ENCODE data around the gene CSKMT.
"Not testable (repeated sequence)": the region's sequence is repeated elsewhere in the genome, so short reads cannot be mapped to it uniquely, and the experiment has no call there.

Gene CSKMT

DNA sequence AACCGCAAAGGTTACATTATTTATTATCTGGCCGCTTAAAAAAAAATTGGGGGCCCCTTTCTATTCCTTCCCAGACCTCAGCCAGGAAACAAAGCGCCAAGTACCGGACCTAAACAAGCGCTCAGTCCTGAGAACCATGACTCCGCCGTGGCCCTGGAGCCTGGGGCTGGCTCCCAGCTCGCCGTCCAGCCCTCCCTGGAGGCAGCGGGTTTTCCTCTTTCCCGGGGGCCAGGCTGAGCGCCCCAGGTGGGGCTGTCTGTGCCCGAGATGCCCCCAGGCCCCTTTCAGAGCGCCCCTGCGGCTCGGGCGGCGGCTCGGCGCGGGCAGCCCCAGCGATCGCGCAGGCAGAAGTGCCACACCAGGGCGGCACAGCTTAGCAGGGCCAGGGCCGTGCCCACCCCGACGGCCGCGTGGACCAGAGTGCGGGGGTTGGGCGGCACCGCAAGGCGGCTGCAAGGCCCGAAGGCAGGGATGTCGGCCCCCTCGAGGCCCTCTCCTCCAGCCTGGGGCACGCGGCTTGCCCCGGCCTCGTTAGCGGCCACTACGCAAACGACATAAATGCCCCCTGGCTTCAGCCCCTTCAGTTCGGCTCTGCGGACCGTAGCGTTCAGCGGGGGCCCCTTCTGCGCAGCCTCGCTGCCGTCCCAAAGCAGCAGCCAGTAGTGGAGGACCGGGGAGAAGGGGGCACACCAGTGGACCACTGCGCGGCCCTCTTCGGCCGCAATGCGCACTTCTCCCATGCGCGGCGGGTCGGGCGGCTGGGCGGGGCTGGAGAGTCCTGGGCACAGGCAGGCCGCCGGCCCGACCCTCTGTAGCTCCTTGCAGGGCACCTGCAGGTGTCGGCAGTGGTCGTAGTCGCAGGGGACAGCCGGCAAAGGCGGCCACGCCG lies 22.6 kb downstream of the CSKMT start:
- no peak overlapping the region for H3K27ac Mint-ChIP-seq
- no peaks in the 10 kb centered on the region for H3K4me1 Mint-ChIP-seq
- H3K9me3 Mint-ChIP-seq = no peaks in the 10 kb centered on the region
- peaks cover 18% of the 10 kb centered on the region for H3K36me3 Mint-ChIP-seq
- H3K27me3 Mint-ChIP-seq = peaks cover 29% of the 10 kb centered on the region
- H3K4me3 Mint-ChIP-seq = no peak overlapping the region
- no peak for DNase-seq
- CTCF ChIA-PET = interaction anchor here (0.6 to 0.8 kb wide), 2 partner anchors 95 to 198 kb away, joined by 3 to 5 read pairs; no protein-coding TSS in a partner anchor

DNA sequence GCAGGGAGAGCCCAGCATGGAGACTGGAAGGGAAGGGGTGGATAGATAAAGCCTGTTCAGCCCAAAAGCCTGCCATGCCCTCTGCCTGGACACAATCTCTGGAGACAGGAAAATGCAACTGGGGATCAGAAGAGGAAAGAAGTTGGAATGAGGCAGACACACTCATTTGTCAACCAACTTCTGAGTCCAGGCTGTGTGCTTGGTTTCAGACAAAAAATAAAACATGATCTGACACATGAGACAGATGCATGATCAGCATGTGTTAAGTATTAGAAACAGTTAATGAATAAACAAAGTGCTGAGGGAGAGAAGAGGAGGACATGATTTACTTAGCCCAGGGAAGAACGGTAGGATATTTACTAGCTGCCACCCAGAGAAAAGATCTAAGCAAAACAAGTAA lies 23.4 kb downstream of the CSKMT start:
- Mint-ChIP-seq H3K4me3 (no peak overlapping the region), H3K27ac (no peak overlapping the region), H3K4me1 (no peaks in the 10 kb centered on the region), H3K27me3 (peaks cover 29% of the 10 kb centered on the region), H3K36me3 (peaks cover 20% of the 10 kb centered on the region), H3K9me3 (no peaks in the 10 kb centered on the region)
- DNase-seq = no peak
- CTCF ChIA-PET = interaction anchor here (0.6 to 2.1 kb wide), 5 partner anchors 8 to 199 kb away, joined by 3 to 11 read pairs (median 4); partner anchors contain the start of gene MTA2

DNA sequence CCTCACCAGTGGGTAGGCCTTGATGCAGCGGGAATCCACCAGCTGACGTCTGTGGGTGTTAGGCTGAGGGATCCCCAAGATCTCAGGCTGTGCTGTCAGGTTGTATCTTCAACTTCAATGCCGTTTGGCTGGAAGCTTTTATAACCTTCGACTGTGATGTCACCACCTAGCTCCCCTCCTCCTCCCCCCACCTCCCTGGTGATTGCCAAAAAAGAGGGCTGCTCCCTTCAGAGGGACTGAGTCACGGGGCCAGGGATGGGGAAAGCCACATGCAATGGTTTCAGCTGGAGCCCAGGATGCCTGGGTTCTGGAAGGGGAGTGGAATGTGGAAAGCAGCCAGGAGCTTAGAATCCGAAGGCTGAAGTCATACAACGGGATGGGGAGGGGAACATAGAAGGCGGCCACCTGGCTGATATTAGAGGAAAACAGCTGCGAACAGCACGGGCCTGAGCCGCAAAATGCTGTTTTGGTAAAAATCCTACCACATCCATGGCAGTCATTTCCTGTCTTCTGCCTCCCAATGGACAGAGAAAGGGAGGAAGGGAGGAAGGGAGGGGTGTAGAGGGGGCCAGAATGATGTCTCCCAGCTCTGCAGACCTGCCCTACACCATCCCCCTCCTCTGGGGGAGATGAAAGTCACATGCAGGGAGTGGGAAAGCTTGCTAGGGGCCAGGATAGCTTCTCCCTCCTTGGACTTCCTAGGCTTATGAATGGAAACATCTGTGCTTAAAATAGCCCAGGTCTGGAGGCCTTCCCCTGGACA lies 24.5 kb downstream of the CSKMT start, which contains the start of gene LRRN4CL:
Gene LRRN4CL, minus strand, starts transcription at position 110 of the 763 bp plus-strand sequence. CDS start 1,022 bp downstream, outside the sequence.
- Mint-ChIP-seq H3K27ac (no peak within 1 kb of the TSS), H3K4me3 (no peak within 1 kb of the TSS), H3K27me3 (peaks cover 29% of the 10 kb centered on the region), H3K4me1 (peaks cover under 1% of the 10 kb centered on the region), H3K9me3 (no peaks in the 10 kb centered on the region), H3K36me3 (peaks cover 23% of the 10 kb centered on the region)
- CTCF ChIA-PET = interaction anchor here (1.0 to 2.1 kb wide), 5 partner anchors 9 to 129 kb away, joined by 3 to 11 read pairs (median 4); partner anchors contain the start of gene MTA2
- no peak for DNase-seq

DNA sequence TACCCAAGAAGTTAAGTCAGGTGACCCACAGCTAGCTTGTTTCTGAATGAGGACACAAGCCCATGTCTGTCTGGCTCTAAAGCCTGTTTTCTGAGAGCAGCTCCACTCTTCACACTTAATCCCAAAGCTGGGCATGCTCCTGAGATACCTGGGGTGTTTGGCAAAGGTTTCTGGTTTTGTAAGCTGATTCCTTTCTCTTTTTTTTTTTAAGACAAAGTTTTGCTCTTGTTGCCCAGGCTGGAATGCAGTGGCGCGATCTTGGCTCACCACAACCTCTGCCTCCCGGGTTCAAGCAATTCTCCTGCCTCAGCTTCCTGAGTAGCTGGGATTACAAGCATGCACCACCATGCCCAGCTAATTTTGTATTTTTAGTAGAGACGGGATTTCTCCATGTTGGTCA lies 28.5 kb downstream of the CSKMT start:
- not testable (repeated sequence) for H3K4me3 Mint-ChIP-seq
- peaks cover 25% of the 10 kb centered on the region for H3K36me3 Mint-ChIP-seq

DNA sequence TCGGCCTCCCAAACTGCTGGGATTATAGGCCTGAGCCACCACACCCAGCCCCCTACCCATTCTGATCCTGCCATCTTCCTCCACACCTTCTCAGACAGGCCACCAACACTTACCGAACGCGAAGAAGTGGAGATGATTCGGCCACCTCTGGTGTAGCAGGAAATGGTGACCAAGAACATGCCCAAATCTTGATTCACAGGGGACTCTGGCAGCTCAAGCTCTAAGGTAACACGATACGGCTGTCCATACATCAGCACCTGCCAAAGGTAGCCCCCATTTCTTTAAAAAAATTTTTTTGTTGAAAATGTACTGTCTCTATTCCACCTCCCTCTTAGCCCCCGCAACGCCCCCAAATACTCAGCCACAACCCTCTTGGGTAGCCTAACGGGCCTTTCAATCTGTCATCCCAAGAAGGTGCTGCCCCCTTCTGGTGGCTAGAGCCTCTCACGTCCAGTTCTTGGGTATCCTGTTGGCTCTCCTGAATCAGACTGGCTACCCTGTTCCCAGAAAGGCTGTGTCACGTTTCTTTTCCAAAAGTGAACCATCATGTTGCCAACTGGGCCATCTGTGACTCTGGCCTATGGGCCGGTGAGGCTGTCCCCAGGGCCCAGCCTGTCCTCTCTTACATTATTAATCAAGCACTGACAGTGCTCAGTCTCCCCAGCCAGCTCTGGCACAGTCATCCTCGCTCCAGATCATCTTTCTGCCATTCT lies 29.5 kb downstream of the CSKMT start:
- H3K36me3 Mint-ChIP-seq = peaks cover 23% of the 10 kb centered on the region
- no peaks in the 10 kb centered on the region for H3K9me3 Mint-ChIP-seq
- CTCF ChIA-PET = interaction anchor here (0.6 to 4.4 kb wide), 29 partner anchors 9 to 876 kb away, joined by 3 to 40 read pairs (median 4); partner anchors contain the start of genes B3GAT3, BSCL2, C11orf98 and CSKMT
- no peak overlapping the region for H3K4me3 Mint-ChIP-seq
- H3K27me3 Mint-ChIP-seq = no peaks in the 10 kb centered on the region
- peaks cover 6% of the 10 kb centered on the region for H3K4me1 Mint-ChIP-seq
- peak; percentile 86 for DNase-seq
- H3K27ac Mint-ChIP-seq = peak overlapping the region; percentile 33

More for the DNA sequence above, 28.5 kb downstream of the CSKMT start:
- not testable (repeated sequence) for H3K27me3 Mint-ChIP-seq, H3K27ac Mint-ChIP-seq, DNase-seq, H3K4me1 Mint-ChIP-seq, H3K9me3 Mint-ChIP-seq
- CTCF ChIA-PET = interaction anchor here (0.6 to 4.4 kb wide), 20 partner anchors 10 to 293 kb away, joined by 3 to 40 read pairs (median 5); partner anchors contain the start of genes BSCL2, GNG3, LBHD1 and MTA2

DNA sequence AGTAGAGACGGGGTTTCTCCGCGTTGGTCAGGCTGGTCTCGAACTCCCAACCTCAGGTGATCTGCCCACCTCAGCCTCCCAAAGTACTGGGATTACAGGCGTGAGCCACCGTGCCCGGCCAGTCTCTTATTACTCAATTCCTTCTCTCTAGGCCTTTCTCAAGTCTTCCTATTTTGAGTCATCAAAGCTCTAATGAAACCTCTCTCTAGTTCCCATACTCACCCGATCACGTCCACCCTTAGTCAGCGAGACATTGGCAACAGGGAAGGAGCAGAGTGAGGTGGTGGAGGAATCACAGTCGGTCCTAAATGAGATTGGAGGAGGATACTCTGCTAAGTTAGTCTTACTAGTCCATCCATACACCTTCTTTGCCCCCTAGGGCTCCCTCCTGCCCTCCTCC lies 37.1 kb downstream of the CSKMT start:
- H3K27me3 Mint-ChIP-seq = no peaks in the 10 kb centered on the region
- no peak overlapping the region for H3K4me3 Mint-ChIP-seq
- no peaks in the 10 kb centered on the region for H3K9me3 Mint-ChIP-seq
- no peak overlapping the region for H3K27ac Mint-ChIP-seq
- CTCF ChIA-PET = no interaction called here
- H3K4me1 Mint-ChIP-seq = peaks cover 21% of the 10 kb centered on the region
- DNase-seq = no peak
- H3K36me3 Mint-ChIP-seq = peaks cover 21% of the 10 kb centered on the region

DNA sequence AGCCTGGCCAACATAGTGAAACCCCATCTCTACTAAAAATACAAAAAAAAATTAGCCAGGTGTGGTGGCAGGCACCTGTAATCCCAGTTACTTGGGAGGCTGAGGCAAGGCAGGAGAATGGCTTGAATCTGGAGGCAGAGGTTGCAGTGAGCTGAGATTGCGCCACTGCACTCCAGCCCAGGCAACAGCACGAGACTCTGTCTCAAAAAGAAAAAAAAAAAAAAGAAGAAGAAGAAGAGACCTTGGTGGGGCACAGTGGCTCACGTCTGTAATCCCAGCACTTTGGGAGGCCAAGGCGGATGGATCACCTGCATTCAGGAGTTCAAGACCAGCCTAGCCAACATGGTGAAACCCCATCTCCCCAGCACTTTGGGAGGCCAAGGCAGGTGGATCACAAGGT lies 38.8 kb downstream of the CSKMT start:
- H3K9me3 Mint-ChIP-seq, H3K27ac Mint-ChIP-seq, H3K4me3 Mint-ChIP-seq, H3K27me3 Mint-ChIP-seq, DNase-seq: not testable (repeated sequence)
- CTCF ChIA-PET = interaction anchor here (1.6 kb wide), 1 partner anchor 9 kb away, joined by 15 read pairs; no protein-coding TSS in a partner anchor
- Mint-ChIP-seq H3K36me3 (peaks cover 21% of the 10 kb centered on the region), H3K4me1 (peaks cover 38% of the 10 kb centered on the region)

DNA sequence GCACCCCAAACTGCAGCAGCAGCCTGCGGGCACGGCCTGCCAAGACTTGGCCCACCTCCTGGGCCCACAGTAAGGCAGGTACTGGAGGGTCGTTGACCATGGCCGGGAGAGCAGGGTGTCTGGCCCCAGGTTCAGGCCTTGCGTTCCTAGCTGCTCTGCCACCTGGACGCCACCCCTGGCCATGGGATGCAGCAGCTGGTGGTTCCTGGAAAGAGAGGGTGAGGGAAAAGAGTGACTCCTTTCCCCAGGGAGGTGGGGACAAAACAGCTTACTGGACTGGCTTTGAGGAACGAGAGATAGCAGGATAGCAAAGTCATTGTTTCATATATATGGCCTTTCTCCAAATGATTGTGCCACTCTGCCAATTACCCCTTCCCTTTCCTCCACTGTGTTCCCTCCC lies 40.3 kb downstream of the CSKMT start:
- no peaks in the 10 kb centered on the region for H3K9me3 Mint-ChIP-seq
- CTCF ChIA-PET = interaction anchor here (0.8 to 4.1 kb wide), 6 partner anchors 11 to 113 kb away, joined by 3 to 20 read pairs (median 4); partner anchors contain the start of gene HNRNPUL2
- H3K4me3 Mint-ChIP-seq = peak overlapping the region; percentile 87
- DNase-seq = no peak
- no peaks in the 10 kb centered on the region for H3K27me3 Mint-ChIP-seq
- peaks cover 51% of the 10 kb centered on the region for H3K4me1 Mint-ChIP-seq
- H3K36me3 Mint-ChIP-seq = peaks cover 26% of the 10 kb centered on the region
- H3K27ac Mint-ChIP-seq = peak overlapping the region; percentile 29

DNA sequence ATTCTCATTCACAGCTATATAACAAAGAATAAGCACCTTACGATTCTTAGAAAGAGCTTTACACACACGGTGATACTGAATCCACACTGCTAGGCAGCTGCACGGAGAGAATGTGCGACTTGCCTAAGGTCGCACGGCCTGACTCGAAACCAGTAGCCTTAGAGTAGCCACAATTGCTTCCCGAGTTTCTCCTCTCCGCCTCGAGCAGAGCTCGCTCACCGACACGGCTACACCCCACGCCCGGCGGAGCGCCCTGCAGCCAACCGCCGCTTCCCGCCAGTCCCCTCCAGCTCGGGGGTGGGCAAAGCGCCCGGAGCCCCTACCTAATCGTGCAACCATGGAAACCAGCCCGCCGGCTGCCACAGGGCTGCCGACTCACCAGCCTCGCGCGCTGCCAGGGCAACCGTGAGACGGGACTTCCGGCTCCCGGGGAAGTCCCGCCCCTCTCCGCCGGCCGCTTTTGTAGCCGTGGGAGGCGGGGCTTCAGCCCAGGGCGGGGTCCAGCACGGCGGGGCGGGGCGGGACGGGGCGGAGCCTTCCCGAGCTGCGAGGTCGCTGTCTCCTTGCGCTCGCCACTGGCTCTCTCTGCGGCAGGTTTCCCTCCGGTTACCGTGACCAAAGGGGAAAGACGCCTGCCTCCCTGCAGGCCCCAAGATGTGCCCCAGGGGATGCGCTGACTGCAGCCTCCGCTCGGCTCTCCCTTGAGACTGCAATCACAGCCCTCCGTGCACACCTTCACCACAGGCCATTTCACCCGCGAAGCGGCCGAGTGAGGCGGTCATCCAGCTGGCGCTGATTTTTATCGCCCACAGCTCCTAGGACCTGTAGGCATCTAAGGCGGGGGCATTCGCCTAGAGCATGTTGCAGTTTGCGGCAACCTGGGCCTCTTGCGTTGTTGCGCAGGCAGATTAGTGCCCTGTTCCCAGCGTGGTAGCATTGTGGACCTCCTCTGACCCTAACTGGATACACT lies 41.1 kb downstream of the CSKMT start:
- Mint-ChIP-seq H3K27ac (peak overlapping the region; percentile 66), H3K4me1 (peaks cover 57% of the 10 kb centered on the region), H3K9me3 (no peaks in the 10 kb centered on the region), H3K36me3 (peaks cover 28% of the 10 kb centered on the region), H3K27me3 (no peaks in the 10 kb centered on the region), H3K4me3 (peak overlapping the region; percentile 87)
- CTCF ChIA-PET = interaction anchor here (0.8 to 4.1 kb wide), 8 partner anchors 12 to 114 kb away, joined by 3 to 20 read pairs (median 4); partner anchors contain the start of genes HNRNPUL2 and LRRN4CL
- DNase-seq = peak; percentile 96

DNA sequence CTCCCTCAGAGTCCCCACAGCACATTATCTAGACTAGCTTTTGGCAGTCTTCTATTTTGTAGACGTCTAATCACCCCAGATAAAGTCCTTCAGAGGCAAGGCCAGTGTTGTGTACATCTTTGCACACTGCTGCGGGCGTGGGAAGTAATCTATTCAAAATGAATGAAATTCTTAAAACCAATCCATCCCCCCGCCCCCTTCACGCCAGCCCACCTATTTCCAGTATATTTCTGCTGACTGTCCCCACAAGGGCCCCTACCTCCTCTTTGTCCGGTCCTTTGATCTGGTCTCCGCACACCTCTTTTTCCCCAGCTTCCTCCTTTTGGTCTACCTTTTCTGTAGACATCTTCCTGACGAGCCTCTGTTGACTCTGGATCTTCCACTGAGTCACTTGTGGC lies 41.7 kb downstream of the CSKMT start:
- CTCF ChIA-PET = interaction anchor here (0.9 to 4.1 kb wide), 3 partner anchors 13 to 26 kb away, joined by 3 to 20 read pairs (median 10); partner anchors contain the start of gene LRRN4CL
- H3K36me3 Mint-ChIP-seq = peaks cover 30% of the 10 kb centered on the region
- DNase-seq = no peak
- H3K9me3 Mint-ChIP-seq = no peaks in the 10 kb centered on the region
- peak overlapping the region; percentile 87 for H3K4me3 Mint-ChIP-seq
- H3K27ac Mint-ChIP-seq = peak overlapping the region; percentile 66
- peaks cover 57% of the 10 kb centered on the region for H3K4me1 Mint-ChIP-seq
- H3K27me3 Mint-ChIP-seq = no peaks in the 10 kb centered on the region

DNA sequence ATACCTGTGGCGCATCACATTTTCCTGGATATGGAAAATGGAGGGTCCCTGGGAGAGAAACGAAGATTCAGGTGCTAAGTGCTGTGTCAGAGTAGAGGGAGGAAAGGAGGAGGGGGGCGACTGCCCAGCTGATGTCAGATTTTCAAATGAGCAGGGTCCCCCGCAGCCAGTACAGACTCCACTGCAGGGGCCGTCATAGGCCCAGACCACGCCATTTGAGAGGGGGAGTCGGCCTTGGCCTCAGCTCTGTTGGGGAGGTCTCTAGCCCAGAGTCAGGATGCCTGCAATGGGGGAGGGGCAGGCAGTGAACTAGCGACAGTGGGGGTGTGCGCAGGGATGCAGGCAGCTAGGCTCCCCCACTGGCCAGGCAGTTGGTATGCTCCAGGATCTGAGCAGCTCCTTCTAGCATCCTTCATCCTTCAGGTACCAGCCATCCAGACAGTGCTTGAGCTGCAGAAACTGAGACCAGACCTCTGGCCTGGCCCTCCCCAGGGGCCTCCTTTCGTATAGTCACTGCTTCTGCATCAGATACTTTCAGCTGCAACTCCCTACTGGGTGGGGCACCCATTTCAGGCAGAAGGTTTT lies 42.3 kb downstream of the CSKMT start, which contains the start of the genes BSCL2 and GNG3:
Gene BSCL2, minus strand, starts transcription at position 148 of the 585 bp plus-strand sequence. CDS start 229 bp downstream, outside the sequence.
Gene GNG3, plus strand, starts transcription at position 400 of the 585 bp plus-strand sequence. CDS start 620 bp downstream, outside the sequence.
- CTCF ChIA-PET = interaction anchor here (2.1 to 4.1 kb wide), 2 partner anchors 13 to 27 kb away, joined by 10 to 20 read pairs; no protein-coding TSS in a partner anchor
- peaks cover 31% of the 10 kb centered on the region for H3K36me3 Mint-ChIP-seq
- peak within 1 kb of the TSS; percentile 87 for H3K4me3 Mint-ChIP-seq
- no peak for DNase-seq
- H3K9me3 Mint-ChIP-seq = no peaks in the 10 kb centered on the region
- H3K4me1 Mint-ChIP-seq = peaks cover 61% of the 10 kb centered on the region
- H3K27me3 Mint-ChIP-seq = no peaks in the 10 kb centered on the region
- peak within 1 kb of the TSS; percentile 96 for H3K27ac Mint-ChIP-seq

DNA sequence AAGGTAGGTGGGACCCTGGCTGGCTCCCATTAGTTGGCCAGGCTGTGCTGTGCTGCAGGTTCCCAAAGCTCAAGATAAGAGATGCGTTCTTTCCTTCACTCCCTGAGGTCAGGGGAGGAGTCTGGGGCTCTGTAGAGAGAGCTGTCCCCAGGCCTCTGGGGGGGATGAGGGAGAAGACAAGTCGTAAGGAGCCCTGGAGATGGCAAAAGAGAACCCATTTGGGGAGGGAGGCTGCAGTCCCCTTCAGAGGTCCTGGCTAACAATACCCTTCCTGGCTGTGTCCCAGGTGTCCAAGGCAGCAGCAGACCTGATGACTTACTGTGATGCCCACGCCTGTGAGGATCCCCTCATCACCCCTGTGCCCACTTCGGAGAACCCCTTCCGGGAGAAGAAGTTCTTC lies 43.3 kb downstream of the CSKMT start:
- H3K27me3 Mint-ChIP-seq = no peaks in the 10 kb centered on the region
- peaks cover 36% of the 10 kb centered on the region for H3K36me3 Mint-ChIP-seq
- peak overlapping the region; percentile 81 for H3K4me3 Mint-ChIP-seq
- no peaks in the 10 kb centered on the region for H3K9me3 Mint-ChIP-seq
- DNase-seq = no peak
- CTCF ChIA-PET = interaction anchor here (1.0 to 4.1 kb wide), 5 partner anchors 13 to 78 kb away, joined by 3 to 20 read pairs (median 4); no protein-coding TSS in a partner anchor
- H3K4me1 Mint-ChIP-seq = peaks cover 71% of the 10 kb centered on the region
- H3K27ac Mint-ChIP-seq = peak overlapping the region; percentile 96

All from activated naive CD4-positive, alpha-beta T cell treated with anti-CD3 and anti-CD28 coated beads, Interleukin-2, amount 10 ng/mL, durations not matched to agents 7 days and 5 days (primary cell).